Stimulated activated CD8-positive, alpha-beta memory T cell treated with anti-CD3 and anti-CD28 coated beads, Interleukin-2, amount 100 ng/mL, for 1 hour (primary cell): Measurements from ENCODE around the gene KCNJ12.
"Not testable (repeated sequence)": the region's sequence is repeated elsewhere in the genome, so short reads cannot be mapped to it uniquely, and the experiment has no call there.

Source experiments
- DNase-seq, 2 donors: peaks; one replicate each; pipeline ENCODE4 v3.0.0-alpha.2; 2020; ENCODE audit warnings: low read depth in 2 of 2

Gene KCNJ12

DNA sequence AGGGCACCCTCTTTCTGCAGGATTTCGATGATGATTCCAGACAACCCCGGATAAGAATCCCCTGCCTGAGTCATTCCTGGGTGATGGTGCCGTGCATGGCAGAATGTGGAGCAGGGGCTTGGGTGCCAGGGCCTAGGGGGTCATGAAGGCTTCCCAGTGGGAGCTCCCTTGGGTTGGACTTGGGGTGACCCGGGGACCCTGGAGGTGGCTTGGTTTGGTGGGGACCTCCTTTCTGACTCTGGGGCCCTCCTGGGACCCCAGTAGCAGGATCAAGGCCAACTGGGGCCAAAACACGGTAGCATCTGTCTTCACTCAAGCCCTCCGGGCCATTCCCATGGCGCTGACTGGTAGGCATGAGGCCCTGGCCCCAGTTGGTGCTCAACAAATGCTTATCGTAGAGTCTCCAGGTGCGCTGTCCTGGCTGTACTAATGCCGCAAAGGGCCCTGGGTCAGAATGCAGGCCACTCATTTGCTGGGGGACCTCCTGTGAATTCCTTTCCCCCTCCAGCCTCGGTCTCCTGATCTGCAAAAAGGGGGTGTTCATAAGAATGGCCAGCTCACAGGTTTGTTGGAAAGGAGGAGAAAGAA, 44.4 kb downstream of the KCNJ12 start:
- DNase-seq = not testable (repeated sequence)

DNA sequence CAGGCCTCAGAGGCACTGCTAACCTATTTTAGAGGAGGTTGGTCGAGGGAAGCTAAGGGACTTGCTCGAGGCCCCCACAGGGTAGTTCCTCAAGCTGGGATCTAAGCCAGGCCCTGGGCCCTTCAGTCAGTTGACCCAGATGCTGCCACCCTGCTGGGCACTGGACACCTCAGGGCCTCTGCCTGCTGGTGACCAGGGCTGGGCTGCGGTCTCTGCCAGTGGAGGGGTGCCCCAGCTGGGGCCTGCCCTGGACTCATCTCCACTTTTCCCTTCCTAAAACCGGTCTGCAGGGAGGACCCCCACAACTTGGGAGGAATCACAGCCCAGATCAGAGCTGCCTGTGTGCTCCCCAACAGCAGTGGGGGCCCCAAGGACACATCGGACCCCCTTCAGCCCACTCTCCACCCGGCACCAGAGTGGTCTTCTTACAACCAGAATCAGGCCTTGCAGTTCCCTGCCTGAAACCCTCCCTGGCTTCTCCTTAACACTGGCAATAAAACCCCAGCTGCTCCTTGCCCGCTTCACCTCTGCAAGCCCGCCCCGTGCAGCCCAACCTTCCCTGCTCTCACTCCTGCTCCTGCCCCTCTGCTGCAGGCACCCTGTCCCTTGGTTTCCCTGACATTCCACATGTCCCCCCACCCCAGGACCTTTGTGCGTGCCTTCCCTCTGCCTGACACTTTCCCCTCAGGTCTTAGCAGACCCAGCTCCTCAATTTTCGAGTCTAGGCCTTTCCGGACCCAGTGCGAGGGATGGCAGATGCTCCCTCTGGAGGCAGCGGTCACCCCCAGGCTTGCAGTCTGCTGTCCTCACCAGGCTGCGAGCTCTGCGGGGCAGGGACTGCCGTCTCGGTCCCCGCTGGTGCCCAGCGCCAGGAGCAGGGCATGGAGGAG, 45.5 kb downstream of the KCNJ12 start:
- DNase-seq = not testable (repeated sequence)

DNA sequence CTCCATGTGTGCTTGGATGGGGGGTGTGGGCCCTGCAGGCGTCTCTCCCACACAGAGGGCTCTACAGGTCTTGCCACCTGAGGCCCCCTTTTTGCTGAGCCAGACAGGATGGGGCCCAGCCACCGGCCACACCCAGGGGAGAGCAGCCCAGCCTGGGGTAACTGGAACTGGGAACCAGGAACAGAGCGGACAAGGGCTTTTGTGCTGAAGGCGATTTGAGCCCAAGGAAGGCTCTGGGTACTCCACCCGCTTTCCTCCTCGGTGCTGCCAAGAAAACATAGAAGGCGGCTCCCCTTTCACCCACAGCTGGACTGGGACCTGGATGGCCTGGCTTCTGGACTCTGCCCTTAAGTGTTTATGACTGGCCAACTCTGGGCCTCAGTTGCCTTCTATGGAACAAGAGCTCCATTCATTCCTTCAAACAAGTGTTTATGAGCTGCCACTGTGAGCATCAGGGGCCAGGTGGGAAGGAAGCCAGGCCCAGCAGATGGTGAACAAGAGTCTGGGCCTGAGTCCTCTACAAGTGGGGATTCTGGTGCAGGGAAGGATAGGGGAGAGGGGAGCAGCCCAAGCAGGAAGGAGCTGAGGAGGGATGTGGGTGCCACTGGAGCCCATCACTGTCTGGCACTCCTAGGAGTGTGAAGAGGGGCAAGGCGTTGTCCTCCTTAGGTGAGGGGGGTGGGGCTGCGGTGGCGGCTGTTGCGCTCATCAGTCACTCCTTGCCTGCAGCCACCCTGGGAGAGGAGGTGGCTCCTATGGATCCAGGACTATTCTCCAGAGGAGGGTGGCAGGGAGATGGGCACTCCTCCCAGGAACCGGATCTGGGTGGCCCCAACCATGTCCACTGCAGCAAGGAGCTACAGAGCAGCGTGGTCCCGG, 46.4 kb downstream of the KCNJ12 start:
- not testable (repeated sequence) for DNase-seq

DNA sequence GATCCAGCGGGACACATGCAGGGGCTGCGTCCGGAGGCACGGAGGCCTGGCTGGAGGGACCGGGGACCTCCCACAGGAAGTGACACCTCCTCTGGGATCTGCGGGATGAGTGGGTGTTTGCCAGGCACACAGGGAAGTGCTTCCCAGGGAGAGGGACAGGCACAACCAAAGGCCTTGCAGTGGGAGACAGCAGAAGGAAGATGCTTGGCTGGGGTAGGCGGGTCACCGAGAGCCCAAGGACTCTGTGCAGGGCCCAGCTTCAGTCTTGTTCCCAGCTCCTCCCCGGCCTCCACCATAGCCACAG, 47.0 kb downstream of the KCNJ12 start:
- DNase-seq = not testable (repeated sequence)

DNA sequence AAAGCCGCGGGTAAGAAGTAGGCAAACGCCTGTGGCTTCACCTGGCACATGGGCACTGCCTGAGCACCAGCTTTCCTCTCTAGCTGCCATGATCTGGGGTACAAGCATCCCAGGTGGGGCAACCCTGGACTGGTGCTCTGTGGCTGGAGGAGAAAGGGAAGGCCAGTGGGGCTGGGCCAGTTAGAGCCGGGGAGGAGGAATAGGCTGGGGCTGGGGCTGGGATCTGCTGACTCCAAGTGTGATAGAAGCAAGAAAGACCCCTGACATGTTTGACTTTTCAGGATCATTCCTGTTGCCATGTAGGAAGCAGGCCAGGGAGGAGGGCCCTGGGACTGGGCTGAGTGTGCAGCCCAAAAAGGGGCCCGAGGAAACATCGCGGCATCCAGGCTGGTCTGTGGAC, 48.5 kb downstream of the KCNJ12 start:
- DNase-seq = not testable (repeated sequence)

DNA sequence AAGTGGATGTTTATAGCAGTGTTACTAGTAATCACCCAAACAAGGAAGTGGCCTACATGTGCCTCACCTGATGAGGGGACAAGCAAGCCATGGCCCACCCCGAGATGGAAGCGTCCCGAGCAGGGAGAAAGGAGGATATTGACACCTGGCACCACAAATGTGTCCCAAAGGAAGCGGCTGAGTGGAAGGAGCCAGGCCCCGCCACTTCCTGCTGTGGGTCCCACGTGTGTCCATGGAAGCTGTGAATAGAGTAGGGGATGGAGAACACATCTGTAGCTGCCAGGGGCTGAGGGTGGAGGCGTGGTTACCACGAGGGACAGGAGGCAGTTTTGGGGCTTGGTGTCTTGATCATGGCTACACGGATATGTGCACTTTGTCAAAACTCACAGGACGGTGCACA, 49.2 kb downstream of the KCNJ12 start:
- DNase-seq = no peak

DNA sequence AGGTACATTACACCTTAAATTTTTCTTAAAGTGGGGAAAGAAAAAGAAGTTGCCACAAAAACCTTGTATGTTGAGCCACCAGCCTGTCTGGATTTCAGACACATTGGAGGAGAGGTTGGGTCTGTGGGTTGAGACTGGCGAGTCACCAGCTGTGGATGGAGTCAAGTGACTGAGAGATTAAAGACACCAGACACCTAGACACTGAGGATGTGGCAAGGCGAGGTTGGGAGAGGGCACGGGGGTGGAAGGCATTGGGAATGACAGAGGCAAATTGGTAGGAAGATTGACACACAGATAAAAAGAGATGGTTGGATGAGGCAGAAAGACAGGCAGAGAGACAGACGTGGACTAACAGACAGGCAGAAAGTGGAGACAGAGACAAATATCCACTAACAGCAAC, 49.6 kb downstream of the KCNJ12 start:
- DNase-seq = no peak

DNA sequence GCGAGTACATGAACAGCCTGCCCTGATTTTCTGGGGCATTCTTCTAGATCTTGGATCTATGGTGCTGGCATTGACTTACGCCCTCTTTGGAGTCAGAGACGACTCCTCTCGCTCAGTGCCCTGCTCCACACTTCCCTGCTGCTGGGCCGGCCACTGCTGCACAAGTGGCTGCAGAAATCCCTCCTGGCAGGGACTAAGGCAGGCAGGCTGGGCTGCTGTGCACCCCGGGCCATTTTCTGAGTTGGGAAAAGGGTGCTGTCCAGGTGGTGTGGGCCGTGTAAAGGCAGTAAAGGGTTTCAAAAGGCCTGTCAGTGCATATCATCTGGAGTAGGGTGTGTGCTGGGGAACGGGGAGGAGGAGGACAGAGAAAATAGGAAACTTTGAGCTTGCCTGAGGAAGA, 50.1 kb downstream of the KCNJ12 start:
- not testable (repeated sequence) for DNase-seq

DNA sequence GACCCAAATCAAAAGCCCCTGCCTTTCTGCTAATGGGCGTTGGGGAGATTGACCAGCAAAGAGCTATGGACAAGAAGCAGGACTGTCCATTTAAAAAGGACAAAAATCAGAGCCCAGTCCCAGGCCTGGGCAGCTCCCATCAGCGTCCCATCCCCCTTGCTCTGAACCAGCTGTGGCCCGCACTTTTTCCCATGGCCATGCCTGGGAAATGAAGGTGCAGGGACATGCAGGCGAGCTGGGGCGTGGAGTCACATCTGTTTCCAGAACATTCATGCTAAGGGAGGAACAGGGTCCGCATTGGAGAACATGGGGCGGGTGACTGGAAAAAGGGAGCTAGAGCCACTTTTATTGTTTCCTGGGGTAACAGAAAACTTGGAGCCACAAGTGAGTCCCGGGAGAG, 50.7 kb downstream of the KCNJ12 start:
- not testable (repeated sequence) for DNase-seq

DNA sequence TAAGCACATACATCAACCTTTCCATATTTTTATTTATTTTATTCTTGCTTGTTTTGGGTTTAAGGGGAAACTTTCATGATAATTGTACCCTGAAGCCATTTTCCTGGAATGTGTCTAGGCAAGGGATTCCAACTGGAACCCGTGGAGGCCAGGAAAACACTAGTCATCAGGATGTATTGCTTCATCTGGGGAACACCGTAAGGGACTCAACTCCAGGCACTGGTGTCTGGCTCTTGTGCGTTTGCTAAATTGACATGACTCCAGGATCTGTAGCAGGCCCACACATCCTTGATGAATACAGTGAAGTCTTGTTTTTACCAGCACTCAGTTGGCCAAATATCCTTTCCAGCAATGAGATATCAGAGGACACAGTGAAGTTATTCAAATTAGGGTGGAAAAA, 51.6 kb downstream of the KCNJ12 start:
- DNase-seq = not testable (repeated sequence)

DNA sequence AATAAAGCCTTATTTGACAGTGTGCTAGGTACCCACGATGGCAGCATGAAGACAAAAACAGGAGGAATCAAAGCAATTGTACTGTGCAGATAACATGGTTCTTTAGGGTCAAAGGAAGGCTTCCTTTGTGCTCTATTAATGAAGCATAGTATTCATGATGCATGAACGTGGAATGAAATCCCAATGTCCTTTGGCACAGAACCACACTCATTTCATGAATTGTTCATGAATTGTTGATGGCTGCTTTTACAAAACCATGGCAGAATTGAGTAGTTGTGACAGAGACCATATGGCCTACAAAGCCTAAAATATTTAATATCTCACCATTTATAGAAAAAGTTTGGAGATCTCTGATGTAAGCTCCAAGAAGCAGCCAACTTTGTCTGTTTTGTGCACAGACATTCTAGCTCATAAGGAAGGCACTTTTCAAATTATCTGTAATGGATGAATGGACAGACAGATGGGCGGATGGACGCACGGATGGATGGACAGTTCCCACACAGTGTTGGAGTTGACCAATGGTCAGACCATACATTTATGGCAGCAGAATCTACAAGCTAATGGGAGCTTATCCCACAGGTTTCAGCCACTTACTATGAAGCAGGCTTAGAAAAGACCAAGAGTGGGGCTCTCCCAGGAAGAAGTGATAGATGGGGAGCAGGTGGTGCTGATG, 52.7 kb downstream of the KCNJ12 start:
- DNase-seq = not testable (repeated sequence)

DNA sequence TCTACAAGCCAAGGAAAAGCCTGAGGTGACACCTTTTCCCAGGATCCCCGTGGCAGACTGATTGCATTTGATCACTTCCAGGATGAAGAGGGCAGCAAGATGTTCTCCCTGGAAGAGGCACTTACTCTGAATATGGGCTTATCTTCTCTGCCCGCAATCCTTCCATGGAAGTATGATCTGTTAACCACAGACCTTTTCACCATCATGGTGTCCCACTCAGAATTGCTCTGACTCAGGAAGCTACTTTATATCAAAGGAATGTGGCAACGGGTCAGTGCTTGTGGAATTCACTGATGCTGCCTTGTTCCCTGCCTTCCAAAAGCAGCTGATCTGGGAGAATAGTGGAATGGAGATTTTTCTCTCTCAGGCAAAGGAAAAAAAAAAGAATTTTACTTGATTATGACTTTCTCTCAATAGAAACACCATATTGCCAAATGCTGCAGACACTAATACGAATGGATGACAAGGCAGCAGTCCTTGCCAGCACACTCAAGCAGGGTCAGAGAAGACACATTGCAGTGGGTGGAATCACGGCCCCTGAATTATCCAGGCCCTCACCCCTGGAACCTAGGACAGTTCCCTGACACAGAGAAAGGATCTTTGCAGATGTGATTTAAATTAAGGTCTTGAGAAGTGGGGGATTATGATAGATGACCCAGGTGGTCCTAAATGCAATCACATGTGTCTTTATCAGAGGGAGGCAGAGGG, 53.9 kb downstream of the KCNJ12 start:
- DNase-seq = not testable (repeated sequence)

DNA sequence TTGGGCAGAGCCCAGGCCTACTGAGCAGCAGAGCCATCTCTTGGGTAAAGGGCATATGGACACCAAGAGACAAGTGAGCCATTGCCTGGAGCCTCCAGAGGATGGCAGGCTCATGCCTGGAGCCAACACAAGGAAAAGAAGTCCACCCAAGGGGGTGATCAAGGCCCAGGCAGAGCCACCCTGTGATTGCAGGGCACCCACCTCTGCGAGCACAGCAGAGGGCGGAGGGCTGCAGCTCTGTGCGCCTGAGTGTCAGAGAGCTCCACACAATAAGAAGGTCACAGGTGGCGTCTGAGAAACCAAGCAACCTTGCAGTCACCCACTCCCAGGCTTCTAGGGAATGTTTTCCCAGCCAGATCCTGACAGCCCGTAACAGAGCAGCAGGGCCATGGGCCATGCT, 57.8 kb downstream of the KCNJ12 start:
- not testable (repeated sequence) for DNase-seq

DNA sequence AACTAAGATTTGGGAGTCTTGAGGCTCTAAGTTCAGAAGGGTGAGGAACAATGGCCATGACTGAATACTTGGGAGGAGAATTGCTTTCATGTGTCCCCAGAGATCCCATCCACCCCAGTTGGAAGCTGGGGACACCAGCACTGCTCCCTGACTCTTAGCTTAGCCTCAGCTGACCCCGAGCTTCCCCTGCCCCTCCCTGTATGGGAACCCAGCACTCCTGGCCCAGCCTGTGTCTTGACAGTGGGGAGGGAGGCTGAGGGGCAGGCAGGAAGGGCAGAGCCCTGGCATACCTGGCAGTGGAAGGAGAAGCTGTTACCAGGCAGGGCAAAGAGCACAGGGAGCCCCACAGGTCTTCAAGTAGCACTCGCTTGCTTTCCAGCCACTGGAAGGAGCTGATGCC, 58.8 kb downstream of the KCNJ12 start:
- not testable (repeated sequence) for DNase-seq

DNA sequence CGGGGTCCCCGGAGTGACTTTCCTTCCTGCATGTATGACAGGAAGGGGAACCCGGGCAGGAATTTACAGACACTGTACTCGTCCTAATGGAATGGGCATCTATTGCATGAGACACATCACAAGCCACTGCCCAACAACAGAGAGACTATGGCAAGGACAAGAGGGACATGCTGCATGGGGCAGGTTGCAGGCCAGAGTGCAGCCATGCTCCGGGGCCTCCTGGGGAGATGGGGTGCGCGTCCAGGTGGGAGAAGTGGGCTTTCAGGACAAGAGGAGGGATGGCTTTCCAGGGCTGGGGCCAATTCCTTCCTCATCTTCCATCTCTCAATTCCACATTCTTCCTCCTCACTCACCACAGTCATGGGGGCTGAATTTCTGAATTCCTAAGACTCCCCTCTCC, 60.3 kb downstream of the KCNJ12 start:
- not testable (repeated sequence) for DNase-seq

DNA sequence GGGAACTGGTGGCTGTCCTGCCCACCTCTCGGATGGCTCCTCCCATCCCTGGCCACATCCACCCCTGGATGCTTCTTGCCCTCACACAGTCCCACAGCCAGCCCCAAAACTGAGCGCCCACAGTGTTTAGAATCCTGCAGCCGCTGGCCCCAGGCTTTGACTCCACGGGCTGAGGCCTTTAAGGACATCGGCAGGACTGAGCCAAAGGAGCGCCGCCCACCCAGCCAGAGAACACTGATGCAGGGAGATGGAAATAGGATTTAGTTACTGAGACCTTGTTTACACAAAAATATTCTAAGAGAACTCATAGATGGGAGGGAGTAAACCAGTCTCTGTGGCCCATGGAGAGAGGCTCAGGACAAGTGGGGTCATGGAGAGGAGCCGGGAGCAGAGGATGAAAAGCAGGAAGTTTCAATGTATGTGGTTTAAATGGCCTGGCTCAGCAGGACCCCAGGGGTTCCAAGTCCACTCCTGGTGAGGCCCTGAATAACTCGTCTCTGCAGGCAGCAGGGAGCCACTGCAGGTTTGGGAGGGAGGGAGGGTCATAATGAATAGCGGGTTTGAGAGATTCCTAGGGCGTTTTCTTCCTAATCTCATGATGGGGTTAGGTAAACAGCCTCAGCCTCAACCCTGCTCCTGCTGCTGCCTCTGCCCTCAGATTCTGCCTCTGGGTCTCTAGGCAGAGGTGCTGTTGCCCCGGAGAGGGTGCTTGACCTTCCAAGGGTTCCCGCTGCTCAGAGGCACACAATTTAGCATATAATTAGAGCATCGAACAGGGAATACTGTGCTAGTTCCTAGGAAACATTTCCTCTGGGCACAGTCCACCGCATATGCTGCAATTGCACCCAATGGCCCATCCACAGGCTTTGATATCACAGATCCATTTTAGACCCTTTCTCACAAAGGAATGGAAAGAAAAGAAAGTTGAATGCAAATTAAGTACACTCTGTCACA, 61.0 kb downstream of the KCNJ12 start:
- DNase-seq = not testable (repeated sequence)

DNA sequence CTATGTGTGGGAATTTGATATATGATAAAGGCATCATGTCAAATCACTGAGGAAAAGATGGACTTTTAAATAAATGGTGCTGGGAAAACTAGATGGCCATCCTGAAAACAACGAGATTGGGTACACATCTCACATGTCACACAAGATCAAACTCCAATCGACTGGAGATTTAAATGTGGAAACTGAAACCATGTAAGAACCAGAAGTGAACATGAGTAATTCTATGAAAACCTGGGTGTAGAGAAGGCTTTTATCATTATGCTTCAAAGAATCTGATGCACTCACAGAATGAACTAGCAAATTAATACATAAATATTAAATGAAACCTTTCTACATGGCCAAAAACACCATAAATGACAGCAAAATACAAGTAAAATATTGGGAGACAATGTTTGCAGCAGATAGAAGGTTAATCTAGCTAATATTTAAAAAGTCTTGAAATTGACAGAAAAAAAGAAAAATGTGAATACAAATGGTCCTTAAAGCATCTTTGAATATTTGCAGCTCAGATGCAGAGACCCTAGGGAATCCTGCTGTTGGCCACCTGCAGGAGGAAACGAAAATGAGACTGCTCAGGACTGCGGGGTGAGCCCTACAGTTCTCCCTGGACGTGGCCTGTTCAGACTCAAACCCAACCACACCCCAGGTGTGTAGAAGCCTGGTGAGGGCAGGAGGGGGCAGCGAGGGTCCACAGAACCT, 62.3 kb downstream of the KCNJ12 start:
- not testable (repeated sequence) for DNase-seq

DNA sequence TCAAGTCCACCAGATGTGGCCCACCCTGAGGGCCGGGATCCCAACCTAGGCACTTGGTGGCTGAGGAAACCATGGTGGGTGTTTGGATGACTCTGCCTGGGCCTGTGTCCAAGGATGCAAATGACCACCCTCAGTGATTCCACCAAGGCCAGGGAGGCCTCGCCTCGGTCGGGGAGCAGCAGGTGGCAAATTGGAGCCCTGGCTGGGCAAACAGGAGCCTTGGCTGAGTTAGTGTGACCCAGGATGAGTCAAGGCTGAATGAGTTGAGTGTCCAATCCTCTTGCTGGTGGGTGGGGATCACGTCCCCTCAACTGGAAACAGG, 62.8 kb downstream of the KCNJ12 start:
- DNase-seq = not testable (repeated sequence)

DNA sequence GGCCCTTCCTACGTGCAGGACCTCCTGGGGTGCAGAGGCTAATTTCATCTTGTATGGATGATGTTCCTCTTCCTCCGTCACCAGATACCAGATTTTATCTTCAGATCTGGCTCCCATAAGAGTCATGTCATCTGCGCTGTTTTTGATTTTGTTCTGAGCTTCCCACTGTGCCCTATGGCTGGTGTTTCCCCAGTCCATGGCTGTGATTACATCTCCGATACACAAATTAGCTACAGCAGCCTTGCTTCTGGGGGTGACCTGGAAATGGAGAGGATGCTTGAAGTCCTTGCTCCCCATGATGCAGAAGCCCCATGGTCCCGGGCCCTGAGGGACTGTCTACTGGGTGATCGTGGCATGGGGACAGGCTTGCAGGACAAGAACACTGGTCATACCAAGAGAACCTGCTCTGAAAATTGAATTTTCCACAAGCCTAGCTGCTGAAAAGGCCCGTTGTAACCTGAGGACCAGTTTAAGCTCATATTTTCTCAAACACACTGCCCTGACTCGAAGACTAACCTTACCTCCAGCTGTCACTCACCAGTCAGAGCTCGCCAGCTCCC, 69.0 kb downstream of the KCNJ12 start:
- no peak for DNase-seq
